DND-41 (cell line): Measurements from ENCODE around the gene SIX3.

ENCODE experiments used
- EZH2 ChIP-seq: IDR thresholded peaks from 3 replicates; pipeline ENCODE4 v1.6.1; 2012; ENCODE audit warnings: borderline replicate concordance, low read depth, mild to moderate bottlenecking, moderate library complexity, low read length, inconsistent platforms; ENCODE audit not compliant: severe bottlenecking
- TF ChIP-seq, protein P1 (sequence below): IDR thresholded peaks from 2 replicates; pipeline ENCODE4 v1.5.1; 2012; ENCODE audit warnings: borderline replicate concordance, low read length, moderate library complexity, mild to moderate bottlenecking; ENCODE audit not compliant: poor library complexity, severe bottlenecking; ENCODE audit errors: extremely low read depth

DNA sequence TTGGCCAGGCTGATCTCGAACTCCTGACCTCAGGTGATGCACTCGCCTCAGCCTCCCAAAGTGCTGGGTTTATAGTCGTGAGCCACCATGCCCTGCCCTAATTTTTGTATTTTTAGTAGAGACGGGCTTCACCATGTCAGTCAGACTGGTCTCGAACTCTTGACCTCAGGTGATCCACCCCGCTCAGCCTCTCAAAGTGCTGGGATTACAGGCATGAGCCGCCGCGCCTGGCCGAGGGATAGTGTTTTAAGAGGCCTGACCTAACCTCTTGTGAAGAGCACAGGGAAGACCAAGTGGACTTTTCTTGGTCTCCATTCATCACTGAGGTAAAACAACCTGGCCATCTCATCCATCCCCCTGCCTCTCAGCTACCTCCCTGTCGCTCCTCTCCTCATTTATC lies 38.1 kb downstream of the SIX3 start:
- TF ChIP-seq, protein P1, sequence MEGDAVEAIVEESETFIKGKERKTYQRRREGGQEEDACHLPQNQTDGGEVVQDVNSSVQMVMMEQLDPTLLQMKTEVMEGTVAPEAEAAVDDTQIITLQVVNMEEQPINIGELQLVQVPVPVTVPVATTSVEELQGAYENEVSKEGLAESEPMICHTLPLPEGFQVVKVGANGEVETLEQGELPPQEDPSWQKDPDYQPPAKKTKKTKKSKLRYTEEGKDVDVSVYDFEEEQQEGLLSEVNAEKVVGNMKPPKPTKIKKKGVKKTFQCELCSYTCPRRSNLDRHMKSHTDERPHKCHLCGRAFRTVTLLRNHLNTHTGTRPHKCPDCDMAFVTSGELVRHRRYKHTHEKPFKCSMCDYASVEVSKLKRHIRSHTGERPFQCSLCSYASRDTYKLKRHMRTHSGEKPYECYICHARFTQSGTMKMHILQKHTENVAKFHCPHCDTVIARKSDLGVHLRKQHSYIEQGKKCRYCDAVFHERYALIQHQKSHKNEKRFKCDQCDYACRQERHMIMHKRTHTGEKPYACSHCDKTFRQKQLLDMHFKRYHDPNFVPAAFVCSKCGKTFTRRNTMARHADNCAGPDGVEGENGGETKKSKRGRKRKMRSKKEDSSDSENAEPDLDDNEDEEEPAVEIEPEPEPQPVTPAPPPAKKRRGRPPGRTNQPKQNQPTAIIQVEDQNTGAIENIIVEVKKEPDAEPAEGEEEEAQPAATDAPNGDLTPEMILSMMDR = no peak
- no peak for TF ChIP-seq EZH2
